MM.1S (cell line): ENCODE data around the gene ZCWPW1.
A peak's percentile ranks its signal among the peaks of the same experiment; 100 is the strongest.

ENCODE experiments used
- DNase-seq: peaks from one replicate; pipeline ENCODE4 v3.0.0-alpha.2; 2015
- H2AFZ ChIP-seq: fragments of 300-600 bp; sonication (generic); 2 replicates; pipeline ENCODE4 v1.6.0; 2016; ENCODE audit warnings: antibody characterized with exemption, low read length
- H3F3A ChIP-seq: fragments of 300-600 bp; sonication (generic); 2 replicates; pipeline ENCODE4 v1.6.1; 2016; ENCODE audit warnings: mild to moderate bottlenecking, antibody characterized with exemption, low read length, moderate library complexity, mixed read lengths; ENCODE audit not compliant: insufficient read depth
- H3K27ac ChIP-seq: fragments of 300-600 bp; sonication (generic); 2 replicates; pipeline ENCODE4 v1.5.1; 2016; ENCODE audit warnings: mild to moderate bottlenecking, low read length
- H3K27me3 ChIP-seq: fragments of 300-600 bp; sonication (generic); replicated peaks from 2 replicates; pipeline ENCODE4 v1.6.0; 2016; ENCODE audit warnings: low read length; ENCODE audit not compliant: insufficient read depth
- H3K36me3 ChIP-seq: fragments of 300-600 bp; sonication (generic); replicated peaks from 2 replicates; pipeline ENCODE4 v1.6.1; 2016; ENCODE audit warnings: mild to moderate bottlenecking, low read length, mixed read lengths; ENCODE audit not compliant: insufficient read depth
- H3K4me1 ChIP-seq: fragments of 300-600 bp; sonication (generic); 2 replicates; pipeline ENCODE4 v1.6.1; 2016; ENCODE audit warnings: low read length, mixed read lengths
- H3K4me2 ChIP-seq: fragments of 300-600 bp; sonication (generic); 2 replicates; pipeline ENCODE4 v1.6.0; 2016; ENCODE audit warnings: low read depth, low read length
- H3K4me3 ChIP-seq: fragments of 300-600 bp; sonication (generic); 2 replicates; pipeline ENCODE4 v1.5.1; 2016; ENCODE audit warnings: low read length, mixed read lengths
- H3K79me2 ChIP-seq: fragments of 300-600 bp; sonication (generic); 2 replicates; pipeline ENCODE4 v1.6.1; 2016; ENCODE audit warnings: mixed run types, low read length, mixed read lengths
- H3K9ac ChIP-seq: fragments of 300-600 bp; sonication (generic); 2 replicates; pipeline ENCODE4 v1.6.1; 2016; ENCODE audit warnings: low read length, mixed read lengths
- H3K9me2 ChIP-seq: fragments of 300-600 bp; sonication (generic); replicated peaks from 2 replicates; pipeline ENCODE4 v1.6.1; 2016; ENCODE audit warnings: mild to moderate bottlenecking, low read length, mixed read lengths; ENCODE audit not compliant: insufficient read depth
- H3K9me3 ChIP-seq: fragments of 300-600 bp; sonication (generic); replicated peaks from 2 replicates; pipeline ENCODE4 v1.6.1; 2016; ENCODE audit warnings: mild to moderate bottlenecking, low read length, mixed read lengths; ENCODE audit not compliant: insufficient read depth
- H4K20me1 ChIP-seq: fragments of 300-600 bp; sonication (generic); 2 replicates; pipeline ENCODE4 v1.6.1; 2016; ENCODE audit warnings: mild to moderate bottlenecking, low read length, moderate library complexity, mixed read lengths; ENCODE audit not compliant: insufficient read depth
- CTCF ChIP-seq: fragments of 300-600 bp; sonication (generic); IDR thresholded peaks from 2 replicates; pipeline ENCODE4 v1.5.1; 2016; ENCODE audit warnings: antibody characterized with exemption, low read length, mixed read lengths
- EZH2 ChIP-seq: fragments of 300-600 bp; sonication (generic); optimal IDR thresholded peaks from 2 replicates; pipeline ENCODE3; 2017; ENCODE audit warnings: low read depth, mild to moderate bottlenecking, antibody characterized with exemption, low read length, mixed read lengths
- EZH2phosphoT487 ChIP-seq: fragments of 300-600 bp; sonication (generic); IDR thresholded peaks from 2 replicates; pipeline ENCODE4 v1.6.1; 2018; ENCODE audit warnings: antibody characterized with exemption, low read length

Gene ZCWPW1

DNA sequence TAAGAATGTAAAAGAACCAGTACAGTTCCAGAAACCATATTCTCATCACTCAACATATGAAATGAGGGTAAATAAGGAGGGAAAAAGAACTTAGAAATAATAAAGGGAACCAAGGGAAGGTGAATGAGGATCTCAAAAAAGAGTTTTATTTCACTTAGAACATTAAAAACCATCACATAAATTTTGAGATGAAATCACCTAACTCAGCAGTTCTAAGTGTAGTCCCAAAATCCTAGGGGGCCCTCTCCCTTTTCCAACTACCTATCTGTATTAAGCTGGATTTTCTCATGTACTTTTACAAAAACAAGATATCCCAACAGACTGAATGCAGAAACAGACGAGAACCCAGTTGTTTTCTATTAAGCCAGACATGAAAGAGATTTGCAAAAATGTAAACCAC is 3.2 kb downstream of the ZCWPW1 start:
- Histone ChIP-seq H3K79me2 (peaks cover 8% of the 10 kb centered on the region), H3F3A (peaks cover 17% of the 10 kb centered on the region), H3K36me3 (no peaks in the 10 kb centered on the region), H3K4me1 (peaks cover 27% of the 10 kb centered on the region), H3K9me3 (no peaks in the 10 kb centered on the region), H3K4me3 (no peak overlapping the region), H3K27me3 (no peaks in the 10 kb centered on the region), H3K9me2 (no peaks in the 10 kb centered on the region), H2AFZ (no peak overlapping the region), H4K20me1 (no peaks in the 10 kb centered on the region), H3K4me2 (no peak overlapping the region), H3K27ac (no peak overlapping the region), H3K9ac (no peak overlapping the region)
- TF ChIP-seq EZH2phosphoT487, result no peak
- TF ChIP-seq EZH2, result no peak
- no peak for TF ChIP-seq CTCF
- no peak for DNase-seq

DNA sequence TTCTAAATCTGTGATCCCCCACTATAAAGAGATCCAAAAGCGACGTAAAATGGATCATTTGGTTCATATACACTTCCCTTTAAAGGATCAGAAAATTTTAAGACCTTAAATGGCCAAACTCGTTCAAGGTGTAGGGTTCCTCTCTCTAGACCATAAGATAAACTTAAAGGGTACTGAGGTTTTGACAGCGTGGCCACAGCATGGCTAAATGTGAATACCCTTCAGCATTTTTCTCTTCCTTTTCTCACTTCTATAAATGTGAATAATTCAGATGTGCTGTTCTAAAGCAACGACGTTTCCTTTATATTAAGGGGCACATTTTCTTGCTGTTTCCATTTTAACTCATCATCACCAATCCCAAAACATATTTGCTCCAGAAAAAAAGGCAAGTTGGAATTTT is 5.2 kb downstream of the ZCWPW1 start:
- H3K27me3 ChIP-seq, result no peaks in the 10 kb centered on the region
- H2AFZ ChIP-seq, result peak overlapping the region; percentile 0; the same call in 1 of the 2 replicates
- no peaks in the 10 kb centered on the region for H3K9me3 ChIP-seq
- TF ChIP-seq EZH2, result no peak
- no peak for TF ChIP-seq CTCF
- no peak for TF ChIP-seq EZH2phosphoT487
- H3K79me2 ChIP-seq, result no peaks in the 10 kb centered on the region
- H3K9ac ChIP-seq, result no peak overlapping the region
- H3K4me1 ChIP-seq, result peaks cover 40% of the 10 kb centered on the region
- H3K9me2 ChIP-seq, result no peaks in the 10 kb centered on the region
- no peaks in the 10 kb centered on the region for H4K20me1 ChIP-seq
- H3F3A ChIP-seq, result peaks cover 18% of the 10 kb centered on the region
- H3K36me3 ChIP-seq, result no peaks in the 10 kb centered on the region
- no peak for DNase-seq
- peak overlapping the region; percentile 6; the same call in 1 of the 2 replicates for H3K4me2 ChIP-seq
- no peak overlapping the region for H3K4me3 ChIP-seq
- H3K27ac ChIP-seq, result peak overlapping the region; percentile 45; the same call in 1 of the 2 replicates

- H2AFZ ChIP-seq, result 0 out of 2 replicates have a peak overlapping the region, but pooled peaks have one; percentile 27
- no peaks in the 10 kb centered on the region for H3K9me3 ChIP-seq
- H3K36me3 ChIP-seq, result no peaks in the 10 kb centered on the region
- no peak overlapping the region for H3K4me3 ChIP-seq
- no peak for DNase-seq
- H3K27ac ChIP-seq, result peak overlapping the region; percentile 8; the same call in 1 of the 2 replicates
- H4K20me1 ChIP-seq, result no peaks in the 10 kb centered on the region
- H3K79me2 ChIP-seq, result no peaks in the 10 kb centered on the region
- H3K4me2 ChIP-seq, result peak overlapping the region; percentile 28; the same call in 1 of the 2 replicates
- peaks cover 28% of the 10 kb centered on the region for H3K4me1 ChIP-seq
- no peaks in the 10 kb centered on the region for H3K27me3 ChIP-seq
- H3K9me2 ChIP-seq, result no peaks in the 10 kb centered on the region
- H3F3A ChIP-seq, result peaks cover 9% of the 10 kb centered on the region
- TF ChIP-seq EZH2phosphoT487 (no peak), CTCF (no peak), EZH2 (no peak)
- no peak overlapping the region for H3K9ac ChIP-seq
Measured at GRCh38 chr7:100419660-100420226, 8.8 kb downstream of the ZCWPW1 start.
